Neural progenitor cell (in vitro differentiated cells): Measurements from ENCODE around the gene RGS6. TPM values are rescaled to one million over a fixed set of nuclear protein-coding genes. Genes with fewer than 3 reads are reported as not detected.

Source experiments
- DNase-seq: peaks from one replicate; pipeline ENCODE4 v3.0.0-alpha.2; 2016; ENCODE audit warnings: low spot score
- H2AFZ ChIP-seq: fragments of 200-600 bp; sonication (generic); replicated peaks from 2 replicates; pipeline ENCODE4 v1.6.1; 2016; ENCODE audit warnings: antibody characterized with exemption
- H3F3A ChIP-seq: fragments of 200-600 bp; sonication (generic); 2 replicates; pipeline ENCODE4 v1.6.1; 2016; ENCODE audit warnings: antibody characterized with exemption, low read depth
- H3K27ac ChIP-seq: fragments of 200-600 bp; sonication (generic); 2 replicates; pipeline ENCODE4 v1.5.1; 2016; ENCODE audit warnings: mild to moderate bottlenecking
- H3K27me3 ChIP-seq: fragments of 200-600 bp; sonication (generic); 2 replicates; pipeline ENCODE4 v1.6.1; 2016; ENCODE audit warnings: mild to moderate bottlenecking, moderate library complexity
- H3K36me3 ChIP-seq: fragments of 200-600 bp; sonication (generic); 2 replicates; pipeline ENCODE4 v1.5.1; 2016
- H3K4me1 ChIP-seq: fragments of 200-600 bp; sonication (generic); 2 replicates; pipeline ENCODE4 v1.6.1; 2016; ENCODE audit warnings: mixed run types
- H3K4me2 ChIP-seq: fragments of 200-600 bp; sonication (generic); 2 replicates; pipeline ENCODE4 v1.6.1; 2016
- H3K4me3 ChIP-seq: fragments of 200-600 bp; sonication (generic); 2 replicates; pipeline ENCODE4 v1.5.1; 2016
- H3K79me2 ChIP-seq: fragments of 200-600 bp; sonication (generic); 2 replicates; pipeline ENCODE4 v1.6.1; 2016; ENCODE audit warnings: low read depth
- H3K9ac ChIP-seq: fragments of 200-600 bp; sonication (generic); 2 replicates; pipeline ENCODE4 v1.6.1; 2016
- H3K9me3 ChIP-seq: fragments of 200-600 bp; sonication (generic); 2 replicates; pipeline ENCODE4 v1.5.1; 2016; ENCODE audit warnings: low read depth
- H4K20me1 ChIP-seq: fragments of 200-600 bp; sonication (generic); 2 replicates; pipeline ENCODE4 v1.6.1; 2016; ENCODE audit warnings: low read depth
- H3K27ac Mint-ChIP-seq: 3 replicates; pipeline ENCODE4 v1.8.0; 2021; ENCODE audit warnings: mixed read lengths
- H3K27me3 Mint-ChIP-seq: 2 replicates; pipeline ENCODE4 v1.8.0; 2022; ENCODE audit warnings: low read depth, mild to moderate bottlenecking, inconsistent platforms, moderate library complexity, mixed read lengths; ENCODE audit not compliant: insufficient read depth
- H3K36me3 Mint-ChIP-seq: 3 replicates; pipeline ENCODE4 v1.8.0; 2021; ENCODE audit warnings: mixed read lengths
- H3K4me1 Mint-ChIP-seq: 3 replicates; pipeline ENCODE4 v1.8.0; 2021; ENCODE audit warnings: mixed read lengths
- H3K4me3 Mint-ChIP-seq: 3 replicates; pipeline ENCODE4 v1.8.0; 2021; ENCODE audit warnings: mild to moderate bottlenecking, moderate library complexity, mixed read lengths
- H3K9me3 Mint-ChIP-seq: 3 replicates; pipeline ENCODE4 v1.8.0; 2020; ENCODE audit warnings: mixed read lengths
- EZH2 ChIP-seq: fragments of 200-600 bp; sonication (generic); IDR thresholded peaks from 2 replicates; pipeline ENCODE4 v1.6.1; 2017; ENCODE audit warnings: antibody characterized with exemption, mild to moderate bottlenecking, moderate library complexity
- EZH2phosphoT487 ChIP-seq: fragments of 200-600 bp; sonication (generic); IDR thresholded peaks from 2 replicates; pipeline ENCODE4 v1.6.1; 2017; ENCODE audit warnings: antibody characterized with exemption
- total RNA-seq: library from RNA; depleted of rRNA; stranded (reverse); fragments of >200 nt; gene quantifications from 2 replicates; pipeline ENCODE4 v1.2.3, GENCODE V29; 2015; ENCODE audit warnings: low replicate concordance
- TF ChIP-seq, protein P1 (sequence below): fragments of 200-600 bp; sonication (generic); IDR thresholded peaks from 2 replicates; pipeline ENCODE4 v1.5.1; 2017; ENCODE audit warnings: antibody characterized with exemption, mild to moderate bottlenecking

RGS6 gene
- total RNA-seq, 1 donor from 2014 or later: 0.80 TPM

GRCh38 chr14:72129291-72129690 is 197.1 kb downstream of the RGS6 start:
- H3K36me3 ChIP-seq: no peaks in the 10 kb centered on the region
- Mint-ChIP-seq H3K4me1 (no peaks in the 10 kb centered on the region), H3K4me3 (no peak overlapping the region), H3K27me3 (no peaks in the 10 kb centered on the region), H3K27ac (no peak overlapping the region), H3K36me3 (no peaks in the 10 kb centered on the region), H3K9me3 (peaks cover 2% of the 10 kb centered on the region)
- no peak overlapping the region for H3K4me3 ChIP-seq
- TF ChIP-seq EZH2phosphoT487: no peak
- TF ChIP-seq, protein P1, sequence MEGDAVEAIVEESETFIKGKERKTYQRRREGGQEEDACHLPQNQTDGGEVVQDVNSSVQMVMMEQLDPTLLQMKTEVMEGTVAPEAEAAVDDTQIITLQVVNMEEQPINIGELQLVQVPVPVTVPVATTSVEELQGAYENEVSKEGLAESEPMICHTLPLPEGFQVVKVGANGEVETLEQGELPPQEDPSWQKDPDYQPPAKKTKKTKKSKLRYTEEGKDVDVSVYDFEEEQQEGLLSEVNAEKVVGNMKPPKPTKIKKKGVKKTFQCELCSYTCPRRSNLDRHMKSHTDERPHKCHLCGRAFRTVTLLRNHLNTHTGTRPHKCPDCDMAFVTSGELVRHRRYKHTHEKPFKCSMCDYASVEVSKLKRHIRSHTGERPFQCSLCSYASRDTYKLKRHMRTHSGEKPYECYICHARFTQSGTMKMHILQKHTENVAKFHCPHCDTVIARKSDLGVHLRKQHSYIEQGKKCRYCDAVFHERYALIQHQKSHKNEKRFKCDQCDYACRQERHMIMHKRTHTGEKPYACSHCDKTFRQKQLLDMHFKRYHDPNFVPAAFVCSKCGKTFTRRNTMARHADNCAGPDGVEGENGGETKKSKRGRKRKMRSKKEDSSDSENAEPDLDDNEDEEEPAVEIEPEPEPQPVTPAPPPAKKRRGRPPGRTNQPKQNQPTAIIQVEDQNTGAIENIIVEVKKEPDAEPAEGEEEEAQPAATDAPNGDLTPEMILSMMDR: no peak
- no peak for TF ChIP-seq EZH2
- no peak overlapping the region for H3K27ac ChIP-seq
- H3F3A ChIP-seq: no peaks in the 10 kb centered on the region
- no peaks in the 10 kb centered on the region for H3K79me2 ChIP-seq
- H3K9ac ChIP-seq: no peak overlapping the region
- H3K4me1 ChIP-seq: no peaks in the 10 kb centered on the region
- no peak for DNase-seq
- H3K4me2 ChIP-seq: no peak overlapping the region
- no peak overlapping the region for H2AFZ ChIP-seq
- no peaks in the 10 kb centered on the region for H4K20me1 ChIP-seq
- no peaks in the 10 kb centered on the region for H3K9me3 ChIP-seq
- H3K27me3 ChIP-seq: no peaks in the 10 kb centered on the region

DNA sequence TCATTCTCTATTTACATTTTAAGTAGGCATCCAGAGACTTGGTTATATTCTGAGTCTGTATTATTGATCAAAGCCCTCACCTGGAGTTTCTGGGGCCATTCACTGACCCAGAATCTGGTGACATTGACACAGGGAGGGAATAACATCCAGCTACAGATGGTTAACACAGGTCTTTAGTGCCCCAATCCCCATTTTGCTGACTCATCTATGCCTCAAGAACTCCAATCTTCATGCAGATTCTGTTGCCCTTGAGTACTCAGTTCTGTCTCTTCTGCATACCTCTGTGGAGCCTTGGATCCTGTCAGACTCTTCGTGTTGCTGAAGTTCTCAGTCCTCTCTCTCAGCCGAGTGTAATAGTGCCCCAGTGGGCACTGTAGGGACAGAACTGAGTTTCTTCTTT is 208.9 kb downstream of the RGS6 start:
- Histone ChIP-seq H3K4me2 (no peak overlapping the region), H3K9me3 (no peaks in the 10 kb centered on the region), H3K9ac (no peak overlapping the region), H2AFZ (no peak overlapping the region), H3K36me3 (no peaks in the 10 kb centered on the region), H3K4me3 (no peak overlapping the region), H3K79me2 (no peaks in the 10 kb centered on the region), H3K4me1 (no peaks in the 10 kb centered on the region), H3F3A (no peaks in the 10 kb centered on the region), H3K27ac (no peak overlapping the region), H4K20me1 (no peaks in the 10 kb centered on the region), H3K27me3 (no peaks in the 10 kb centered on the region)
- Mint-ChIP-seq H3K4me3 (no peak overlapping the region), H3K27me3 (peaks cover 6% of the 10 kb centered on the region), H3K4me1 (no peaks in the 10 kb centered on the region), H3K27ac (no peak overlapping the region), H3K36me3 (no peaks in the 10 kb centered on the region), H3K9me3 (no peaks in the 10 kb centered on the region)
- TF ChIP-seq EZH2phosphoT487 (no peak), EZH2 (no peak)
- TF ChIP-seq, protein P1: no peak
- no peak for DNase-seq

DNA sequence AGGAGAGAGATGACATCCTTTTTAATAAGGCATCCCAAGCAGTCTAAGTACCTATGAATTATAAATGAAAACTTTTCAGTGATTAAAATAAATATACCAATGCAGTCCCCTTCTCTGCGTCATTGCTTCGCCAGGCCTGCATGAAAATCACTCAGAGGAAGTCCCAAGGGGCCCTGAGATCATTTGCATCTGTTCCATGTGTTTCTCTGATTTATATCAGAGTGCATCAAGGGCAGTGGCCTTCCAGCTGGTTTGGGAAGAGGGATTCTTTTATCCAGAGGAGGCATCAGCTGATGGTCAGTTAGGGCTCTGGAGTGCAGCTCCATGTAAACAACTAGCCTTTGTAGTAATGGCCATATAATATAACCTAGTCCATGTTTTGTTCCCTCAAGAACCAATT is 210.1 kb downstream of the RGS6 start:
- no peaks in the 10 kb centered on the region for H3K4me1 Mint-ChIP-seq
- no peak overlapping the region for H3K4me2 ChIP-seq
- no peak overlapping the region for H2AFZ ChIP-seq
- peaks cover 4% of the 10 kb centered on the region for H3K27me3 Mint-ChIP-seq
- no peak overlapping the region for H3K4me3 ChIP-seq
- no peak overlapping the region for H3K27ac ChIP-seq
- no peak overlapping the region for H3K9ac ChIP-seq
- no peak overlapping the region for H3K4me3 Mint-ChIP-seq
- H3K27ac Mint-ChIP-seq: no peak overlapping the region
- H3K36me3 ChIP-seq: no peaks in the 10 kb centered on the region
- H3K79me2 ChIP-seq: no peaks in the 10 kb centered on the region
- DNase-seq: no peak
- no peaks in the 10 kb centered on the region for H3F3A ChIP-seq
- H3K9me3 ChIP-seq: no peaks in the 10 kb centered on the region
- H3K27me3 ChIP-seq: no peaks in the 10 kb centered on the region
- TF ChIP-seq EZH2phosphoT487 (no peak), EZH2 (no peak)
- TF ChIP-seq, protein P1: no peak
- no peaks in the 10 kb centered on the region for H3K9me3 Mint-ChIP-seq
- no peaks in the 10 kb centered on the region for H3K36me3 Mint-ChIP-seq
- H3K4me1 ChIP-seq: no peaks in the 10 kb centered on the region
- H4K20me1 ChIP-seq: no peaks in the 10 kb centered on the region
